Daoy (cell line): ENCODE measurements around the gene NEK11. TPM values are rescaled to one million over a fixed set of nuclear protein-coding genes. Genes with fewer than 3 reads are reported as not detected.
A peak's percentile ranks its signal among the peaks of the same experiment; 100 is the strongest.

Experiments used
- DNase-seq: peaks from one replicate; pipeline ENCODE4 v3.0.0-alpha.2; 2015; ENCODE audit warnings: low read depth
- total RNA-seq: library from RNA; depleted of rRNA; stranded (reverse); fragments of >200 nt; shearing (Covaris generic); gene quantifications from 2 replicates; pipeline ENCODE4 v1.2.3, GENCODE V29; 2014; rRNA removed

The NEK11 gene, protein sequence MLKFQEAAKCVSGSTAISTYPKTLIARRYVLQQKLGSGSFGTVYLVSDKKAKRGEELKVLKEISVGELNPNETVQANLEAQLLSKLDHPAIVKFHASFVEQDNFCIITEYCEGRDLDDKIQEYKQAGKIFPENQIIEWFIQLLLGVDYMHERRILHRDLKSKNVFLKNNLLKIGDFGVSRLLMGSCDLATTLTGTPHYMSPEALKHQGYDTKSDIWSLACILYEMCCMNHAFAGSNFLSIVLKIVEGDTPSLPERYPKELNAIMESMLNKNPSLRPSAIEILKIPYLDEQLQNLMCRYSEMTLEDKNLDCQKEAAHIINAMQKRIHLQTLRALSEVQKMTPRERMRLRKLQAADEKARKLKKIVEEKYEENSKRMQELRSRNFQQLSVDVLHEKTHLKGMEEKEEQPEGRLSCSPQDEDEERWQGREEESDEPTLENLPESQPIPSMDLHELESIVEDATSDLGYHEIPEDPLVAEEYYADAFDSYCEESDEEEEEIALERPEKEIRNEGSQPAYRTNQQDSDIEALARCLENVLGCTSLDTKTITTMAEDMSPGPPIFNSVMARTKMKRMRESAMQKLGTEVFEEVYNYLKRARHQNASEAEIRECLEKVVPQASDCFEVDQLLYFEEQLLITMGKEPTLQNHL
- total RNA-seq = 8.6 and 16.4 TPM in 2 replicates

- DNase-seq = peak; percentile 95
Measured at GRCh38 chr3:131026321-131027151, at the start of gene NEK11, which contains the start of gene ASTE1. TSS of gene NEK11 (plus strand) at chr3:131026877. CDS start at chr3:131029709, 2,832 bp downstream. TSS of gene ASTE1 (minus strand) at chr3:131026825. CDS start at chr3:131025306, 1,519 bp downstream.

DNA sequence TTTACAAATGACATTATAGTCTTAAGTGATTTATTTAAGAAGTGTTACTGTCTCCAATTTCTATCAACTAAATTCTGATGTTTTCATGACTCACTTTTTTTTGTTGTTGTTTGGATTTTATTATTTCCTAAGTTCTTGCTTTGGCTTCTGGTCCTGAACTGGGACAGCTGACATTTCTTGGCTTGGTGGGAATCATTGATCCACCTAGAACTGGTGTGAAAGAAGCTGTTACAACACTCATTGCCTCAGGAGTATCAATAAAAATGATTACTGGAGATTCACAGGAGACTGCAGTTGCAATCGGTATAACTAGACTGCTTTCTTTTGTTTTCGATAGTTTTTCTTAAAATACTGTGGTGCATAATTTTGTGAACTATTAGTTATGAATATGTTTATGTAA lies 47.6 kb upstream of the NEK11 start:
- no peak for DNase-seq

GRCh38 chr3:130981469-130981868 lies 45.2 kb upstream of the NEK11 start:
- DNase-seq = no peak

- no peak for DNase-seq
Measured at GRCh38 chr3:130990282-130990681, 36.4 kb upstream of the NEK11 start.

DNA sequence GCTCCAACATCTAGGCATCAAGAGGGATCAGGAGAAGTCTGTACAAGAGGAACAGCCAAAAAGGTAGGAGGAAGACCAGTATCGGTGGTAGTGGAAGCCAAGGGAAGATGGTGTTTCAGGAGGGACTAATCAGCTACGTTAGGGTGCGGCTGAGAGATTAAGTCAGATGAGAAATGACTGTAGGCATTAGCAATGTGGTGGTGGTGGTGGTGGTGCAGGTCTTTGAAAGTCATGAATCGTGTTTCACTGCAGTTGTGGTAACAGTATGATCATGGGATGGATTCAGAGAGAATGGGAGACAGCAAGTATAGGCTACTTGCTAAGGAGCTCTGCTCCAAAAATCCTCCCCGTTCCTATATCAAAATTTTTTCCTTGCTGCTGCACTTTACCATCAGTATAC lies 35.6 kb upstream of the NEK11 start:
- DNase-seq = no peak

DNA sequence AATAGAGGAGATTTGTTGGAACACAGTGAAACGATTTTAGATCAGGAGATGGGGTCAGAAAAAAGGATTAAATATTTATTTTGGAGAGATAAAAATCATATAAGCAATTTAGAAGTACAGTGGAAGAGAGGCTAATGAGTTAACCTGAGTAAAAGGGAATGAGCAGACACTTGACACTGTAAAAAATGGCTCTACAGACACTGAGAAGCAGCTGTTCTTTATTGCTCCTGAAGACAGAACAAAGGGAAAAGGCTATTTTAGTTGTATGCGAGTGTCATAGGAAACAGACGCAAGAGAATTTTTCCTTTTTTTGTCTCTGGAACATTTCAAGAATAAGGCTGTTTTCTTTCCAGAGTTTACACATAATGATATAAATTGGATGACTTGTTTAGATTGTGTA lies 34.3 kb upstream of the NEK11 start:
- DNase-seq = no peak

- DNase-seq = no peak
Measured at GRCh38 chr3:130997289-130997688, 29.4 kb upstream of the NEK11 start.

- DNase-seq = no peak
Measured at GRCh38 chr3:131001071-131001470, 25.6 kb upstream of the NEK11 start.

DNA sequence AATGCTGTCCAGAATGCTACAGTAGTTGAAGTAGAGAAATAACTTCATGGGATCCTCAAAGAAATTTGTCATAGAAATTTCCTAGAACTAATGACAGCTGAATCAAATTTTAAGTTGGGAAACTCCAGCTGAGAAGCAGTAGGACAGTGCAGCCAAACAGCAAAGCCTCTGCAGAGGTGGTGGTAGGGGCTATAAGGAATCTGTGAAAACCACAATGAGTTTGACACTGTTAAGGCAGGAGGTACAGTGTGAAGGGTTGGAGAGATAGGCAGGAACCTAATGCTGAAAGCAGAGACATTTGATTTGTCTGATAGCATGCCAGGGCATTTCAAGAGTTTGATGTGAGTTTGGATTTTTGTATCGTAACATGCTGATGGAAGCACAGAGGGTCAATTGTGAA lies 22.1 kb upstream of the NEK11 start:
- DNase-seq = no peak

- DNase-seq = no peak
Measured at GRCh38 chr3:131007256-131007655, 19.4 kb upstream of the NEK11 start.

DNA sequence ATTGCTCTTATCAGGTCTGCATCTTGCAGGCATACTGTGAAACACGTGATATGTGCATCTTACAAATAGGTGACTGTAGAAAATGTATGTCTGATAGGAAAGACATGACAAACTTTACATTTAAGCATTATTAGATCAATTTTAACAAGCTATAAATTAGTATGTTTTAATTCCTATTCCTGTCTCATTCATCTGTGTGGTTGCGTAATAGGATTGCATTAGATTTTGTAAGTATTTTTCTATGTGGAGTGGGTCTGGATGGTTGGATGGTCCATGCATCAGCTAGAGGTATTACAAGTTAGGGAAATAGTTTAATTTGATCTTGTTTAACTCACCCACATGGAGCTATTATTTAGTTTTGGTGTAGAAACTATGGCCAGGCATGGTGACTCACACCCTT lies 18.9 kb upstream of the NEK11 start:
- no peak for DNase-seq

- no peak for DNase-seq
Measured at GRCh38 chr3:131008326-131008725, 18.4 kb upstream of the NEK11 start.

GRCh38 chr3:131009698-131010097 lies 17.0 kb upstream of the NEK11 start:
- no peak for DNase-seq

- no peak for DNase-seq
Measured at GRCh38 chr3:131018970-131019369, 7.7 kb upstream of the NEK11 start.

- no peak for DNase-seq
Measured at GRCh38 chr3:131020122-131020693, 6.5 kb upstream of the NEK11 start.

GRCh38 chr3:131025539-131025938 lies 1.1 kb upstream of the NEK11 start:
- no peak for DNase-seq

DNA sequence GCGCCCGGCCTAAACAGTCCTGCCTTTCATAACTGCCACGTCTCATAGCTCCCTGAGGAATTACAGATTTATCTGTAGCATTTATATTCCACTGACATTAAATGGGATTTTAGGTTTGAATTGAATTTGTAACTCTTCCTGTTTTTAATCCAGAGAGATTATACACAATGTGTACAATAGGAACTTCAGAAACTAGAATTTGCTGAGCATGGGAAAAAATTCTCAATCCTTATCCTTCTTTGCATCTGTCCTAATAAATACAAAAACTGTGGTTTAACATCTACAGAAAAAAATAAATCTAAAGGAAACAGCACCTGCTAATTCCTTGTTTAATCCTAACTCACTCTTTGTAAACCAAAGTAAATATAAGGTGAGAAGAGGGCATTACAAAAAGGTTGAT lies 2.2 kb downstream of the NEK11 start:
- no peak for DNase-seq

GRCh38 chr3:131031660-131032059 lies 5.0 kb downstream of the NEK11 start:
- DNase-seq = no peak

GRCh38 chr3:131033480-131034080 lies 6.9 kb downstream of the NEK11 start:
- peak; percentile 33 for DNase-seq

- DNase-seq = peak; percentile 37
Measured at GRCh38 chr3:131036200-131036816, 9.6 kb downstream of the NEK11 start.

DNA sequence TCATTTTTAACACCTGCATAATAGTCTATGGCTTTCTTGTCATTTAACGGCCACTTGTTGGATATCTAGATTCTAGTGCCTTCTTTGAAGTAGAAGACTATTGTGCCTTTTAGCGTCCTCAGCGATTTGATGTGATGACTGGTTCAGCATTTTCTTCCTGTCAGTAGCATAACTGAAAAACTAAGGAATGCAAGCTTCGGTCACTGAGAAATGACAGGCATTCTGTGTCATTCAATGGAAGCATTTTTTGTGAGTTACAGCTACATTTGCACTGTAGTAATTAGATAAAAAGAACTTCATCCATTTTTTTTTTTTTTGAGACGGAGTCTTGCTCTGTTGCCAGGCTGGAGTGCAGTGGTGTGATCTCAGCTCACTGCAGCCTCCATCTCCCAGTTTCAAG lies 10.3 kb downstream of the NEK11 start:
- DNase-seq = no peak
